HEK293 (cell line): ENCODE results near the gene HIPK4.

Experiments
- CTCF ChIA-PET: fragments of 350-600 bp; formaldehyde crosslinking; extraction: SDS; loops from one replicate; lab custom pipeline; 2021; ENCODE audit warnings: antibody characterized with exemption; lab: Yijun Ruan, JAX
- POLR2A ChIA-PET: fragments of 300-600 bp; formaldehyde crosslinking; extraction: SDS; loops from one replicate; lab custom pipeline; 2020; ENCODE audit warnings: antibody characterized with exemption, inconsistent platforms; lab: Yijun Ruan, JAX
- H3K27ac ChIP-seq: fragments of 200-500 bp; sonication (Bioruptor generic); 2 replicates; pipeline ENCODE4 v1.5.1; 2014; ENCODE audit warnings: low read depth, low read length, control low read depth, inconsistent platforms; ENCODE audit errors: extremely low read depth
- H3K36me3 ChIP-seq, 2 experiments: fragments of 200-500 bp in 1 of 2; sonication (Bioruptor generic) in 1 of 2; 1 replicate in 1 of 2; 2 replicates in 1 of 2; pipeline ENCODE4 v1.5.1; 2014 to 2017; ENCODE audit warnings: inconsistent platforms in 2 of 2, low read length in 2 of 2; ENCODE audit not compliant: control insufficient read depth in 2 of 2, insufficient read depth in 1 of 2
- H3K4me1 ChIP-seq: fragments of 200-500 bp; sonication (Bioruptor generic); 2 replicates; pipeline ENCODE4 v1.5.1; 2014; ENCODE audit warnings: mild to moderate bottlenecking, low read length, inconsistent platforms; ENCODE audit not compliant: control insufficient read depth, insufficient read depth
- H3K4me3 ChIP-seq: 2 replicates; pipeline ENCODE4 v1.5.1; 2011; ENCODE audit warnings: low read depth, mild to moderate bottlenecking, control low read depth, low read length, moderate library complexity
- H3K9me3 ChIP-seq: fragments of 200-500 bp; sonication (Bioruptor generic); 2 replicates; pipeline ENCODE4 v1.5.1; 2014; ENCODE audit warnings: low read depth, low read length, inconsistent platforms; ENCODE audit not compliant: control insufficient read depth, insufficient read depth
- HIC1 ChIP-seq: fragments of 450-650 bp; formaldehyde crosslinking; IDR thresholded peaks from 2 replicates; pipeline ENCODE4 v1.5.1; 2016; ENCODE audit warnings: missing biosample characterization, missing genetic modification characterization
- HOXC10 ChIP-seq: sonication (generic); formaldehyde crosslinking; IDR thresholded peaks from 2 replicates; pipeline ENCODE4 v1.8.1; 2023; ENCODE audit warnings: mild to moderate bottlenecking, missing genetic modification reagents
- IKZF3 ChIP-seq: fragments of 450-650 bp; IDR thresholded peaks from 2 replicates; pipeline ENCODE4 v1.5.0; 2018; ENCODE audit warnings: missing biosample characterization, mild to moderate bottlenecking, missing genetic modification characterization, moderate library complexity
- OVOL3 ChIP-seq: fragments of 450-650 bp; formaldehyde crosslinking; IDR thresholded peaks from 2 replicates; pipeline ENCODE4 v1.5.1; 2016; ENCODE audit warnings: missing biosample characterization, missing genetic modification characterization
- REPIN1 ChIP-seq: fragments of 450-650 bp; formaldehyde crosslinking; IDR thresholded peaks from 2 replicates; pipeline ENCODE4 v1.5.1; 2017; ENCODE audit warnings: missing biosample characterization, missing genetic modification characterization, low read depth
- ZBTB48 ChIP-seq: fragments of 450-650 bp; formaldehyde crosslinking; IDR thresholded peaks from 2 replicates; pipeline ENCODE4 v1.5.1; 2016; ENCODE audit warnings: missing biosample characterization, missing genetic modification characterization
- ZFP37 ChIP-seq: fragments of 450-650 bp; formaldehyde crosslinking; IDR thresholded peaks from 2 replicates; pipeline ENCODE4 v1.5.1; 2016; ENCODE audit warnings: missing biosample characterization, missing genetic modification characterization
- ZNF16 ChIP-seq: fragments of 450-650 bp; formaldehyde crosslinking; IDR thresholded peaks from 2 replicates; pipeline ENCODE4 v1.5.1; 2016; ENCODE audit warnings: low read depth, missing biosample characterization, missing genetic modification characterization
- ZNF23 ChIP-seq: fragments of 450-650 bp; formaldehyde crosslinking; IDR thresholded peaks from 2 replicates; pipeline ENCODE4 v1.5.1; 2016; ENCODE audit warnings: missing biosample characterization, missing genetic modification characterization, borderline replicate concordance
- ZNF239 ChIP-seq: fragments of 450-650 bp; formaldehyde crosslinking; IDR thresholded peaks from 2 replicates; pipeline ENCODE4 v1.5.1; 2016; ENCODE audit warnings: missing biosample characterization, missing genetic modification characterization
- ZNF280D ChIP-seq: fragments of 450-650 bp; formaldehyde crosslinking; IDR thresholded peaks from 2 replicates; pipeline ENCODE4 v1.5.1; 2016; ENCODE audit warnings: missing biosample characterization, missing genetic modification characterization
- ZNF324 ChIP-seq: fragments of 450-650 bp; formaldehyde crosslinking; IDR thresholded peaks from 2 replicates; pipeline ENCODE4 v1.5.1; 2016; ENCODE audit warnings: missing biosample characterization, missing genetic modification characterization
- ZNF362 ChIP-seq: fragments of 450-650 bp; formaldehyde crosslinking; IDR thresholded peaks from 2 replicates; pipeline ENCODE4 v1.5.1; 2016; ENCODE audit warnings: missing biosample characterization, missing genetic modification characterization
- ZNF37A ChIP-seq: fragments of 450-650 bp; IDR thresholded peaks from 2 replicates; pipeline ENCODE4 v1.5.1; 2018; ENCODE audit warnings: missing biosample characterization, missing genetic modification characterization
- ZNF433 ChIP-seq: fragments of 450-650 bp; formaldehyde crosslinking; IDR thresholded peaks from 2 replicates; pipeline ENCODE4 v1.5.1; 2016; ENCODE audit warnings: missing biosample characterization, missing genetic modification characterization, low read depth
- ZNF521 ChIP-seq: fragments of 450-650 bp; formaldehyde crosslinking; IDR thresholded peaks from 2 replicates; pipeline ENCODE4 v1.5.1; 2017; ENCODE audit warnings: missing biosample characterization, mild to moderate bottlenecking, missing genetic modification characterization
- ZNF610 ChIP-seq: fragments of 450-650 bp; formaldehyde crosslinking; IDR thresholded peaks from 2 replicates; pipeline ENCODE4 v1.5.1; 2016; ENCODE audit warnings: missing biosample characterization, missing genetic modification characterization, borderline replicate concordance
- ZNF623 ChIP-seq: fragments of 450-650 bp; formaldehyde crosslinking; IDR thresholded peaks from 2 replicates; pipeline ENCODE4 v1.5.1; 2016; ENCODE audit warnings: missing biosample characterization, missing genetic modification characterization
- ZNF639 ChIP-seq: fragments of 450-650 bp; formaldehyde crosslinking; IDR thresholded peaks from 2 replicates; pipeline ENCODE4 v1.5.1; 2016; ENCODE audit warnings: missing biosample characterization, missing genetic modification characterization
- ZNF76 ChIP-seq: fragments of 450-650 bp; formaldehyde crosslinking; IDR thresholded peaks from 2 replicates; pipeline ENCODE4; 2016; ENCODE audit warnings: low read depth, missing biosample characterization, missing genetic modification characterization, borderline replicate concordance
- ZNF791 ChIP-seq: fragments of 450-650 bp; formaldehyde crosslinking; IDR thresholded peaks from 2 replicates; pipeline ENCODE4 v1.5.1; 2016; ENCODE audit warnings: missing biosample characterization, missing genetic modification characterization
- ZNF837 ChIP-seq: fragments of 450-650 bp; formaldehyde crosslinking; IDR thresholded peaks from 2 replicates; pipeline ENCODE4 v1.5.1; 2016; ENCODE audit warnings: missing biosample characterization, missing genetic modification characterization
- ZSCAN30 ChIP-seq: fragments of 450-650 bp; IDR thresholded peaks from 2 replicates; pipeline ENCODE4 v1.5.1; 2018; ENCODE audit warnings: missing biosample characterization, mild to moderate bottlenecking, missing genetic modification characterization, moderate library complexity

Gene HIPK4

GRCh38 chr19:40337594-40337993 is 52.4 kb downstream of the HIPK4 start:
- no peaks in the 10 kb centered on the region for H3K9me3 ChIP-seq
- POLR2A ChIA-PET = interaction anchor here (0.7 to 5.3 kb wide), 2 partner anchors 10 to 24 kb away, joined by 3 to 36 read pairs; partner anchors contain the start of genes C19orf47 and PLD3
- TF ChIP-seq ZNF623 = no peak
- no peak for TF ChIP-seq ZNF324 (tag by site-specific recombination)
- no peak for TF ChIP-seq ZNF23 (tag by site-specific recombination)
- no peak for TF ChIP-seq ZNF791 (tag by site-specific recombination)
- no peak for TF ChIP-seq ZNF239 (tag by site-specific recombination)
- TF ChIP-seq ZNF16 = no peak
- TF ChIP-seq HOXC10 (CRISPR knock-in tag) = no peak
- no peak for TF ChIP-seq ZNF76 (tag by site-specific recombination)
- TF ChIP-seq OVOL3 (tag by site-specific recombination) = no peak
- no peak for TF ChIP-seq ZNF37A (tag by site-specific recombination)
- TF ChIP-seq ZNF610 (tag by site-specific recombination) = no peak
- TF ChIP-seq REPIN1 (tag by site-specific recombination) = no peak
- no peak for TF ChIP-seq ZNF280D (tag by site-specific recombination)
- TF ChIP-seq HIC1 (tag by site-specific recombination) = no peak
- TF ChIP-seq IKZF3 (tag by site-specific recombination) = no peak
- TF ChIP-seq ZBTB48 (tag by site-specific recombination) = no peak
- TF ChIP-seq, all 188 proteins: peak for 0
- no peak overlapping the region for H3K4me3 ChIP-seq
- H3K36me3 ChIP-seq = peaks cover 73 to 88% of the 10 kb centered on the region in 2 experiments
- H3K4me1 ChIP-seq = no peaks in the 10 kb centered on the region
- CTCF ChIA-PET = interaction anchor here (0.6 to 1.6 kb wide), 3 partner anchors 30 to 83 kb away, joined by 3 to 13 read pairs (median 3); no protein-coding TSS in a partner anchor
- H3K27ac ChIP-seq = peak overlapping the region; percentile 22; the same call in 1 of the 2 replicates

- TF ChIP-seq ZSCAN30 (tag by site-specific recombination) (no peak), REPIN1 (tag by site-specific recombination) (peak; percentile 91; the same call in 1 of the 2 replicates)
- POLR2A ChIA-PET = interaction anchor here (0.7 to 5.3 kb wide), 2 partner anchors 11 to 24 kb away, joined by 3 to 36 read pairs; partner anchors contain the start of genes C19orf47 and PLD3
- CTCF ChIA-PET = interaction anchor here (1.0 to 1.6 kb wide), 3 partner anchors 32 to 297 kb away, joined by 3 to 13 read pairs (median 4); no protein-coding TSS in a partner anchor
These were observed 52.9 kb downstream of the HIPK4 start for GRCh38 chr19:40337107-40337506.

GRCh38 chr19:40336601-40336900 is 53.4 kb downstream of the HIPK4 start:
- CTCF ChIA-PET = interaction anchor here (1.1 to 3.7 kb wide), 2 partner anchors 31 to 298 kb away, joined by 4 to 16 read pairs; no protein-coding TSS in a partner anchor
- peaks cover 72 to 88% of the 10 kb centered on the region in 2 experiments for H3K36me3 ChIP-seq
- POLR2A ChIA-PET = interaction anchor here (5.3 kb wide), 1 partner anchor 11 kb away, joined by 36 read pairs; the partner anchor contains the start of genes C19orf47 and PLD3
- H3K4me1 ChIP-seq = no peaks in the 10 kb centered on the region
- peak overlapping the region; percentile 29; the same call in 1 of the 2 replicates for H3K27ac ChIP-seq
- no peaks in the 10 kb centered on the region for H3K9me3 ChIP-seq
- H3K4me3 ChIP-seq = no peak overlapping the region
- no peak for TF ChIP-seq ZNF362 (tag by site-specific recombination)
- TF ChIP-seq ZNF433 (tag by site-specific recombination) = no peak
- no peak for TF ChIP-seq ZNF837 (tag by site-specific recombination)
- no peak for TF ChIP-seq ZNF639 (tag by site-specific recombination)
- TF ChIP-seq ZNF23 (tag by site-specific recombination) = no peak
- TF ChIP-seq ZNF521 (tag by site-specific recombination) = no peak
- no peak for TF ChIP-seq ZFP37 (tag by site-specific recombination)

More at GRCh38 chr19:40337107-40337506, 52.9 kb downstream of the HIPK4 start:
- H3K4me3 ChIP-seq = no peak overlapping the region
- peaks cover 73 to 88% of the 10 kb centered on the region in 2 experiments for H3K36me3 ChIP-seq
- H3K27ac ChIP-seq = 0 out of 2 replicates have a peak overlapping the region, but pooled peaks have one; percentile 22
- H3K9me3 ChIP-seq = no peaks in the 10 kb centered on the region
- H3K4me1 ChIP-seq = no peaks in the 10 kb centered on the region
